GM12878 (cell line): ENCODE measurements around the gene PIK3C2B. TPM values are rescaled to one million over a fixed set of nuclear protein-coding genes. Genes with fewer than 3 reads are reported as not detected.

Experiments used
- ATAC-seq: fragments of 200-7000 bp; cut with Tn5 transposase; 3 replicates; pipeline ENCODE4 v1.9.1; 2020; ENCODE audit warnings: mild to moderate bottlenecking, moderate library complexity
- BruUV-seq: library from RNA; stranded (reverse); fragments of 400-500 nt; replicated peaks from 2 replicates; lab custom pipeline; 2021; lab: Mats Ljungman, UMichigan
- CTCF ChIA-PET: fragments of 300-600 bp; sonication (Branson Sonifier 250); formaldehyde crosslinking; extraction: SDS; loops from one replicate; lab custom pipeline; 2021; ENCODE audit warnings: inconsistent platforms; lab: Yijun Ruan, JAX
- POLR2A ChIA-PET: fragments of 350-600 bp; formaldehyde crosslinking; extraction: SDS; loops from one replicate; lab custom pipeline; 2021; ENCODE audit warnings: inconsistent platforms; lab: Charles Lee
- RAD21 ChIA-PET: fragments of 300-600 bp; sonication (Branson Sonifier 250); formaldehyde crosslinking; loops from one replicate; lab custom pipeline; 2023; ENCODE audit warnings: antibody characterized with exemption; ENCODE audit not compliant: unreplicated experiment; lab: Charles Lee
- SMC1A ChIA-PET: fragments of 300-600 bp; sonication (Branson Sonifier 250); formaldehyde crosslinking; loops from one replicate; lab custom pipeline; 2023; ENCODE audit not compliant: unreplicated experiment, uncharacterized antibody; lab: Charles Lee
- DNase-seq: peaks from one replicate; pipeline ENCODE4 v3.0.0-alpha.2; 2011; ENCODE audit warnings: low read depth, low spot score
- FAIRE-seq: peaks from 3 replicates; lab custom pipeline; 2011; peaks lifted over from hg19 to GRCh38; lab: Jason Lieb, UNC
- H2AFZ ChIP-seq: 2 replicates; pipeline ENCODE4 v1.6.0; 2011; ENCODE audit warnings: low read depth, low read length, control low read depth; ENCODE audit not compliant: control insufficient read depth
- H3K27ac ChIP-seq: 2 replicates; pipeline ENCODE4 v1.5.1; 2011; ENCODE audit warnings: control low read depth; ENCODE audit not compliant: control insufficient read depth, insufficient read depth
- H3K27me3 ChIP-seq, 2 experiments: replicated peaks in 1 of 2; 2 replicates each; pipeline versions ENCODE4 v1.6.0 to v1.6.1; 2011; ENCODE audit warnings: low read length in 1 of 2; ENCODE audit not compliant: control insufficient read depth in 2 of 2, insufficient read depth in 2 of 2
- H3K36me3 ChIP-seq, 2 experiments: 2 replicates each; pipeline ENCODE4 v1.5.1; 2011; ENCODE audit warnings: low read length in 1 of 2; ENCODE audit not compliant: control insufficient read depth in 2 of 2, insufficient read depth in 2 of 2
- H3K4me1 ChIP-seq: 2 replicates; pipeline ENCODE4 v1.6.1; 2011; ENCODE audit warnings: mild to moderate bottlenecking, low read length, moderate library complexity, mixed read lengths; ENCODE audit not compliant: control insufficient read depth, insufficient read depth
- H3K4me2 ChIP-seq: 2 replicates; pipeline ENCODE4 v1.6.0; 2011; ENCODE audit warnings: control low read depth; ENCODE audit not compliant: control insufficient read depth, insufficient read depth
- H3K4me3 ChIP-seq: fragments of 200-600 bp; sonication (generic); 2 replicates; pipeline ENCODE4 v1.5.1; 2016
- H3K79me2 ChIP-seq: 2 replicates; pipeline ENCODE4 v1.6.0; 2011; ENCODE audit warnings: low read length; ENCODE audit not compliant: control insufficient read depth, insufficient read depth
- H3K9ac ChIP-seq: 2 replicates; pipeline ENCODE4 v1.8.0; 2011; ENCODE audit warnings: low read length, control low read depth, mixed read lengths; ENCODE audit not compliant: control insufficient read depth, insufficient read depth
- H3K9me3 ChIP-seq: replicated peaks from 3 replicates; pipeline ENCODE4 v1.5.1; 2011; ENCODE audit warnings: mild to moderate bottlenecking, low read length; ENCODE audit not compliant: control insufficient read depth, insufficient read depth
- H4K20me1 ChIP-seq: 2 replicates; pipeline ENCODE4 v1.6.0; 2011; ENCODE audit not compliant: control insufficient read depth, insufficient read depth
- BCLAF1 ChIP-seq: fragments of 450-650 bp; IDR thresholded peaks from 2 replicates; pipeline ENCODE4 v1.6.1; 2017; ENCODE audit warnings: antibody characterized with exemption, mild to moderate bottlenecking, moderate library complexity
- RFX5 ChIP-seq: IDR thresholded peaks from 2 replicates; pipeline ENCODE4 v1.6.1; 2011; ENCODE audit warnings: low read depth, low read length, improper control_type of control experiment
- SMARCA5 ChIP-seq: fragments of 450-650 bp; IDR thresholded peaks from 2 replicates; pipeline ENCODE4 v1.6.1; 2017; ENCODE audit warnings: mild to moderate bottlenecking
- STAT3 ChIP-seq: IDR thresholded peaks from 2 replicates; pipeline ENCODE4 v1.6.1; 2011; ENCODE audit warnings: low read depth, low read length, improper control_type of control experiment
- ZNF622 ChIP-seq: fragments of 450-650 bp; IDR thresholded peaks from 2 replicates; pipeline ENCODE4 v1.6.1; 2017; ENCODE audit warnings: mild to moderate bottlenecking, inconsistent platforms
- WGBS: methylation state at CpG from one replicate; pipeline ENCODE4 v1.1.6; 2016; ENCODE audit warnings: low lambda C conversion rate; ENCODE audit not compliant: insufficient replicate concordance, insufficient coverage; ENCODE audit errors: missing lambda C conversion rate; 5-methylcytosine and 5-hydroxymethylcytosine counted together
- in situ Hi-C: fragments of 300-500 bp; cut with MboI; formaldehyde crosslinking; loops from 9 replicates; pipeline ENCODE4 v1.14.3; 2018; ENCODE audit warnings: mixed read lengths
- intact Hi-C: fragments of 100-400 bp; cut with micrococcal nuclease; formaldehyde crosslinking; loops from one replicate; pipeline ENCODE4 v1.14.2; 2022; ENCODE audit not compliant: unreplicated experiment
- polyA plus RNA-seq, 11 experiments: library from polyadenylated mRNA; depleted of rRNA in 4 of 11; unstranded in 6 of 11; stranded (reverse) in 5 of 11; fragments of >200 nt; fragmentation: Nextera tagmentation in 4 of 11; fragmentation: Illumina TruSeq in 1 of 11; extraction: Ambion mirVana in 4 of 11; extraction: Trizol in 1 of 11; gene quantifications; 1 replicate in 1 of 11; 2 replicates in 10 of 11; pipeline versions ENCODE4 v1.2.1 to v1.2.3, GENCODE V29; 2011 to 2016; ENCODE audit warnings: inconsistent platforms in 2 of 11, missing spikeins in 2 of 11, low read depth in 1 of 11
- total RNA-seq, 4 experiments: library from RNA; depleted of rRNA in 3 of 4; stranded (reverse); fragments of >200 nt in 3 of 4; fragmentation: Illumina TruSeq in 1 of 4; extraction: Trizol in 1 of 4; gene quantifications; 2 replicates each; pipeline versions ENCODE4 v1.2.1 to v1.2.3, GENCODE V29; 2013 to 2021

PIK3C2B gene
- total and polyA plus RNA-seq, 10 of the 15 experiments (the other 5 are each of a cell fraction or from before 2014, with no cell fraction given), result 2.2 to 38.1 (median 11.4) TPM

- no peak for ATAC-seq
- H3K9ac ChIP-seq, result no peak overlapping the region
- no peak overlapping the region for H3K27ac ChIP-seq
- H3K79me2 ChIP-seq, result peaks cover 34% of the 10 kb centered on the region
- H3K4me3 ChIP-seq, result no peak overlapping the region
- in situ Hi-C loops (no loop called here), intact Hi-C loops (no loop called here)
- no peak overlapping the region for H3K4me2 ChIP-seq
- no peaks in the 10 kb centered on the region for H4K20me1 ChIP-seq
- ChIA-PET POLR2A (interaction anchor here (1.0 kb wide), 3 partner anchors 9 to 70 kb away, joined by 3 to 7 read pairs (median 4); no protein-coding TSS in a partner anchor), RAD21 (interaction anchor here (1.2 to 12.9 kb wide), 4 partner anchors 8 to 21 kb away, joined by 3 to 267 read pairs (median 6); partner anchors contain the start of gene PIK3C2B), SMC1A (interaction anchor here (0.5 to 18.3 kb wide), 9 partner anchors 13 to 1162 kb away, joined by 3 to 408 read pairs (median 4); partner anchors contain the start of gene PIK3C2B), CTCF (interaction anchor here (0.5 to 39.0 kb wide), 4 partner anchors 9 to 323 kb away, joined by 3 to 2021 read pairs (median 244); partner anchors contain the start of gene PIK3C2B)
- no peaks in the 10 kb centered on the region for H3K27me3 ChIP-seq
- H2AFZ ChIP-seq, result no peak overlapping the region
- H3K9me3 ChIP-seq, result no peaks in the 10 kb centered on the region
- WGBS, result 87% methylated on average over 5 of the region's 5 CpGs
- FAIRE-seq, result no peak
- TF ChIP-seq BCLAF1 (no peak), STAT3 (no peak), ZNF622 (no peak), RFX5 (no peak), SMARCA5 (no peak)
- no peak for DNase-seq
- BruUV-seq, result no TSS peak
- H3K36me3 ChIP-seq, result no peaks in the 10 kb centered on the region
- peaks cover 11% of the 10 kb centered on the region for H3K4me1 ChIP-seq
Observed at GRCh38 chr1:204487256-204487615, 7.4 kb downstream of the PIK3C2B start.
